HepG2 (cell line): ENCODE measurements around the gene BMAL1. TPM values are rescaled to one million over a fixed set of nuclear protein-coding genes. Genes with fewer than 3 reads are reported as not detected.

Experiments used
- ATAC-seq: fragments of 200-7000 bp; cut with Tn5 transposase; 3 replicates; pipeline ENCODE4 v1.9.1; 2020; ENCODE audit warnings: mild to moderate bottlenecking, moderate library complexity
- BruUV-seq: library from RNA; stranded (reverse); fragments of 400-500 nt; replicated peaks from 2 replicates; lab custom pipeline; 2021; lab: Mats Ljungman, UMichigan
- CTCF ChIA-PET: fragments of 300-600 bp; formaldehyde crosslinking; extraction: SDS; loops from one replicate; lab custom pipeline; 2021; ENCODE audit warnings: low total read pairs, inconsistent platforms, low intra/inter-chr PET ratio; lab: Yijun Ruan, JAX
- POLR2A ChIA-PET: fragments of 350-600 bp; sonication (Branson Sonifier 250); formaldehyde crosslinking; loops from one replicate; lab custom pipeline; 2020; ENCODE audit warnings: antibody characterized with exemption, inconsistent platforms; lab: Yijun Ruan, JAX
- DNase-seq: peaks from one replicate; pipeline ENCODE4 v3.0.0-alpha.2; 2015; ENCODE audit warnings: low spot score
- FAIRE-seq: peaks from 3 replicates; lab custom pipeline; 2011; peaks lifted over from hg19 to GRCh38; lab: Jason Lieb, UNC
- H2AFZ ChIP-seq: one replicate; pipeline ENCODE4 v1.6.1; 2011; ENCODE audit warnings: low read length, inconsistent platforms
- H3K27ac ChIP-seq: fragments of 300-600 bp; 3 replicates; pipeline ENCODE4 v1.8.0; 2011; ENCODE audit warnings: mixed run types, mild to moderate bottlenecking, mixed read lengths, low read length, inconsistent platforms; ENCODE audit not compliant: insufficient read depth; ENCODE audit errors: extremely low read length
- H3K27me3 ChIP-seq, 2 experiments: fragments of 200-600 bp in 1 of 2; 2 replicates in 1 of 2; 3 replicates in 1 of 2; pipeline versions ENCODE4 v1.6.0 to v1.8.0; 2011; ENCODE audit warnings: low read length in 2 of 2, mild to moderate bottlenecking in 2 of 2, moderate library complexity in 2 of 2, inconsistent platforms in 1 of 2; ENCODE audit not compliant: insufficient read depth in 2 of 2, control insufficient read depth in 1 of 2
- H3K36me3 ChIP-seq, 2 experiments: fragments of 200-600 bp in 1 of 2; replicated peaks in 1 of 2; 2 replicates in 1 of 2; 3 replicates in 1 of 2; pipeline versions ENCODE4 v1.5.1 to v1.8.0; 2011; ENCODE audit warnings: low read length in 2 of 2, inconsistent platforms in 1 of 2; ENCODE audit not compliant: insufficient read depth in 2 of 2, control insufficient read depth in 1 of 2
- H3K4me1 ChIP-seq: 2 replicates; pipeline ENCODE4 v1.5.1; 2012; ENCODE audit warnings: low read length, inconsistent platforms; ENCODE audit not compliant: insufficient read depth
- H3K4me2 ChIP-seq: 2 replicates; pipeline ENCODE4 v1.6.0; 2011; ENCODE audit warnings: low read depth, low read length, inconsistent platforms
- H3K4me3 ChIP-seq, 3 experiments: fragments of 200-600 bp in 1 of 3; sonication (generic), shearing (Covaris generic) in 1 of 3; replicated peaks in 1 of 3; 2 replicates each; pipeline ENCODE4 v1.5.1; 2011 to 2016; ENCODE audit warnings: low read length in 3 of 3, inconsistent platforms in 2 of 3, low read depth in 2 of 3, mild to moderate bottlenecking in 2 of 3, control low read depth in 1 of 3, mixed read lengths in 1 of 3; ENCODE audit not compliant: insufficient read depth in 1 of 3
- H3K79me2 ChIP-seq: one replicate; pipeline ENCODE4 v1.6.1; 2011; ENCODE audit warnings: low read length, inconsistent platforms; ENCODE audit not compliant: insufficient read depth
- H3K9ac ChIP-seq: 2 replicates; pipeline ENCODE4 v1.6.0; 2011; ENCODE audit warnings: mild to moderate bottlenecking, low read depth, low read length, inconsistent platforms; ENCODE audit not compliant: insufficient read depth
- H3K9me3 ChIP-seq: 2 replicates; pipeline ENCODE4 v1.5.1; 2012; ENCODE audit warnings: mild to moderate bottlenecking, low read length
- H4K20me1 ChIP-seq: 2 replicates; pipeline ENCODE4 v1.6.0; 2011; ENCODE audit warnings: inconsistent platforms, mild to moderate bottlenecking, low read length, moderate library complexity; ENCODE audit not compliant: insufficient read depth
- KDM5B ChIP-seq: sonication (generic); formaldehyde crosslinking; IDR thresholded peaks from 2 replicates; pipeline ENCODE4 v1.4.0; 2020; ENCODE audit warnings: missing genetic modification reagents, mild to moderate bottlenecking, borderline replicate concordance
- NONO ChIP-seq, 2 experiments: fragments of 450-650 bp in 1 of 2; sonication (generic) in 1 of 2; formaldehyde crosslinking in 1 of 2; IDR thresholded peaks in 1 of 2; conservative IDR thresholded peaks in 1 of 2; 2 replicates each; pipeline versions ENCODE4 v1.6.1 to v1.8.0; 2017 to 2022; ENCODE audit warnings: mild to moderate bottlenecking in 1 of 2, missing genetic modification reagents in 1 of 2, moderate library complexity in 1 of 2
- POLR2G ChIP-seq: fragments of 200-400 bp; formaldehyde crosslinking; IDR thresholded peaks from 2 replicates; pipeline ENCODE4 v1.6.1; 2018; ENCODE audit warnings: mild to moderate bottlenecking, low read depth, low read length, moderate library complexity
- PRDM10 ChIP-seq: sonication (generic); formaldehyde crosslinking; IDR thresholded peaks from 2 replicates; pipeline ENCODE4 v1.4.0; 2020; ENCODE audit warnings: low read depth, missing genetic modification reagents
- TIGD3 ChIP-seq: sonication (generic); formaldehyde crosslinking; IDR thresholded peaks from 2 replicates; pipeline ENCODE4 v1.5.1; 2020; ENCODE audit warnings: mild to moderate bottlenecking, missing genetic modification reagents, borderline replicate concordance
- TRIM24 ChIP-seq: sonication (generic); formaldehyde crosslinking; IDR thresholded peaks from 2 replicates; pipeline ENCODE4 v1.8.0; 2022; ENCODE audit warnings: mild to moderate bottlenecking, missing genetic modification reagents
- ZKSCAN5 ChIP-seq: sonication (generic); formaldehyde crosslinking; IDR thresholded peaks from 2 replicates; pipeline ENCODE4 v1.5.1; 2020; ENCODE audit warnings: mild to moderate bottlenecking, missing genetic modification reagents
- ZNF501 ChIP-seq: sonication (generic); formaldehyde crosslinking; IDR thresholded peaks from 2 replicates; pipeline ENCODE4 v1.5.1; 2020; ENCODE audit warnings: mild to moderate bottlenecking, moderate library complexity, missing genetic modification reagents
- ZNF768 ChIP-seq: sonication (generic); formaldehyde crosslinking; IDR thresholded peaks from 2 replicates; pipeline ENCODE4 v1.4.0; 2020; ENCODE audit warnings: missing genetic modification reagents
- ZNF780A ChIP-seq: sonication (generic); formaldehyde crosslinking; IDR thresholded peaks from 2 replicates; pipeline ENCODE4 v1.8.0; 2022; ENCODE audit warnings: mild to moderate bottlenecking, missing genetic modification reagents, moderate library complexity
- WGBS: methylation state at CpG from one replicate; pipeline ENCODE4 v1.1.6; 2017; ENCODE audit warnings: low lambda C conversion rate; 5-methylcytosine and 5-hydroxymethylcytosine counted together
- in situ Hi-C: cut with HindIII; loops from 2 replicates; pipeline ENCODE4 v1.10.0; 2017; ENCODE audit warnings: low pct_unique_long_range_greater_than_20kb; ENCODE audit not compliant: extremely low pct_ligation_motif_present
- intact Hi-C: fragments of 100-400 bp; cut with micrococcal nuclease; formaldehyde crosslinking; loops from one replicate; pipeline ENCODE4 v1.10.0; 2022; ENCODE audit not compliant: unreplicated experiment
- polyA plus RNA-seq, 8 experiments: library from polyadenylated mRNA; depleted of rRNA in 3 of 8; stranded (reverse) in 7 of 8; unstranded in 1 of 8; fragments of >200 nt; fragmentation: Illumina TruSeq in 4 of 8; extraction: Trizol in 4 of 8; gene quantifications; 2 replicates each; pipeline versions ENCODE4 v1.2.1 to v1.2.3, GENCODE V29; 2011 to 2016; ENCODE audit warnings: low read depth in 4 of 8, missing spikeins in 1 of 8, mixed read lengths in 1 of 8; ENCODE audit not compliant: insufficient read depth in 1 of 8
- total RNA-seq, 5 experiments: library from RNA; depleted of rRNA; stranded (reverse); fragments of >200 nt; fragmentation: Illumina TruSeq; extraction: Trizol; gene quantifications; 2 replicates each; pipeline ENCODE4 v1.2.3, GENCODE V29; 2016; ENCODE audit warnings: low read depth in 1 of 5
- TF ChIP-seq, protein P1 (sequence below): sonication (generic); formaldehyde crosslinking; IDR thresholded peaks from 2 replicates; pipeline ENCODE4 v1.4.0; 2020; ENCODE audit warnings: missing genetic modification reagents

The BMAL1 gene
- total and polyA plus RNA-seq, 2 of the 13 experiments (the other 11 are each of a cell fraction or from before 2014, with no cell fraction given) = 4.5 to 4.8 TPM

DNA sequence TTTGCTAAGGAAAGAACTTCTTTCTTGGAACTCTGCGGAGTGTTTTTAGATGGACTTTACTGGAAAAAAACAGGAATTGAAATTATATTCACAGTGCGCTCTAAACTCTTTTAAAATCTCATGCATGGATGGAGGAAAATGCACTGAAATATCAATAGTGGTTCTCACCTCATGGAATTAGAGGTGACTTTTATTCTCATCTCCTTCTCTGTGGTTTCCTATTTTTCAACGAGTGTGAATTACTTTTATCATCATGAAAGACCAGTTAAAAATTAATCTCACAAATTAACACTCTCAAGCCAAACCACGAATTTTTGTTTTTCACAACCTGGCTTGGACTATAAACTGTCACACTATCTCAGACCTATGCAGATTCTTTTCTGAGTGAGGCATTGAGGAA, 16.6 kb downstream of the BMAL1 start:
- CTCF ChIA-PET = no interaction called here
- H3K4me1 ChIP-seq = peaks cover 17% of the 10 kb centered on the region; the same call in 1 of the 2 replicates
- no peak for FAIRE-seq
- TF ChIP-seq ZKSCAN5 (CRISPR knock-in tag) (no peak), PRDM10 (CRISPR knock-in tag) (no peak), TIGD3 (no peak), ZNF768 (CRISPR knock-in tag) (no peak), POLR2G (no peak), TRIM24 (CRISPR knock-in tag) (no peak), KDM5B (CRISPR knock-in tag) (no peak), ZNF501 (CRISPR knock-in tag) (no peak), ZNF780A (CRISPR knock-in tag) (no peak), NONO (IDR thresholded peaks at IDR 0.05) (no peak), NONO (CRISPR knock-in tag; conservative IDR thresholded peaks at IDR 0.05) (no peak)
- TF ChIP-seq, protein P1, sequence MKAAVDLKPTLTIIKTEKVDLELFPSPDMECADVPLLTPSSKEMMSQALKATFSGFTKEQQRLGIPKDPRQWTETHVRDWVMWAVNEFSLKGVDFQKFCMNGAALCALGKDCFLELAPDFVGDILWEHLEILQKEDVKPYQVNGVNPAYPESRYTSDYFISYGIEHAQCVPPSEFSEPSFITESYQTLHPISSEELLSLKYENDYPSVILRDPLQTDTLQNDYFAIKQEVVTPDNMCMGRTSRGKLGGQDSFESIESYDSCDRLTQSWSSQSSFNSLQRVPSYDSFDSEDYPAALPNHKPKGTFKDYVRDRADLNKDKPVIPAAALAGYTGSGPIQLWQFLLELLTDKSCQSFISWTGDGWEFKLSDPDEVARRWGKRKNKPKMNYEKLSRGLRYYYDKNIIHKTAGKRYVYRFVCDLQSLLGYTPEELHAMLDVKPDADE (CRISPR knock-in tag) = no peak
- TF ChIP-seq, all 625 proteins: peak for 0
- Histone ChIP-seq H3K36me3 (no peaks in the 10 kb centered on the region), H3K27me3 (no peaks in the 10 kb centered on the region), H3K9ac (no peak overlapping the region), H3K4me3 (no peak overlapping the region), H2AFZ (no peak overlapping the region), H3K27ac (no peak overlapping the region), H3K9me3 (no peaks in the 10 kb centered on the region), H3K79me2 (no peaks in the 10 kb centered on the region), H3K4me2 (no peak overlapping the region), H4K20me1 (no peaks in the 10 kb centered on the region)
- 51% methylated on average over 4 of the region's 4 CpGs for WGBS
- POLR2A ChIA-PET = no interaction called here
- DNase-seq = no peak
- no TSS peak for BruUV-seq
- intact Hi-C loops (no loop called here), in situ Hi-C loops (no loop called here)
- ATAC-seq = no peak
